DOHH2 (cell line): ENCODE results near the gene PRKAR1B.

Source experiments
- H3F3A ChIP-seq: fragments of 200-600 bp; sonication (generic), shearing (Covaris generic); 2 replicates; pipeline ENCODE4 v1.6.0; 2016; ENCODE audit warnings: antibody characterized with exemption, mild to moderate bottlenecking; ENCODE audit not compliant: control insufficient read depth, insufficient read depth
- H3K27ac ChIP-seq: fragments of 200-600 bp; sonication (generic); 2 replicates; pipeline ENCODE4 v1.5.1; 2014; ENCODE audit warnings: low read depth, mild to moderate bottlenecking, low read length, moderate library complexity
- H3K27me3 ChIP-seq: fragments of 200-600 bp; sonication (generic); 2 replicates; pipeline ENCODE4 v1.6.1; 2014; ENCODE audit warnings: mild to moderate bottlenecking, low read length, mixed read lengths; ENCODE audit not compliant: control insufficient read depth
- H3K36me3 ChIP-seq: fragments of 200-600 bp; sonication (generic); 2 replicates; pipeline ENCODE4 v1.6.1; 2014; ENCODE audit warnings: mild to moderate bottlenecking, low read length, moderate library complexity, mixed read lengths; ENCODE audit not compliant: control insufficient read depth
- H3K4me1 ChIP-seq: fragments of 200-600 bp; sonication (generic); 2 replicates; pipeline ENCODE4 v1.6.1; 2014; ENCODE audit warnings: mild to moderate bottlenecking, low read length, mixed read lengths; ENCODE audit not compliant: control insufficient read depth
- H3K4me2 ChIP-seq: fragments of 200-600 bp; sonication (generic); 2 replicates; pipeline ENCODE4 v1.6.0; 2014; ENCODE audit warnings: mild to moderate bottlenecking, low read length, moderate library complexity
- H3K4me3 ChIP-seq: fragments of 200-600 bp; sonication (generic); 2 replicates; pipeline ENCODE4 v1.5.1; 2014; ENCODE audit warnings: mild to moderate bottlenecking, low read length, mixed read lengths
- H3K79me2 ChIP-seq: fragments of 200-600 bp; sonication (generic); 2 replicates; pipeline ENCODE4 v1.6.1; 2014; ENCODE audit warnings: mild to moderate bottlenecking, low read length, mixed read lengths; ENCODE audit not compliant: control insufficient read depth
- H3K9me2 ChIP-seq: fragments of 200-600 bp; sonication (generic); replicated peaks from 2 replicates; pipeline ENCODE4 v1.6.1; 2014; ENCODE audit warnings: mild to moderate bottlenecking, low read length, mixed read lengths; ENCODE audit not compliant: control insufficient read depth
- H3K9me3 ChIP-seq: fragments of 200-600 bp; sonication (generic); 2 replicates; pipeline ENCODE4 v1.6.1; 2014; ENCODE audit warnings: antibody characterized with exemption, low read length, mixed read lengths; ENCODE audit not compliant: control insufficient read depth, insufficient read depth
- H4K20me1 ChIP-seq: fragments of 200-600 bp; sonication (generic); 2 replicates; pipeline ENCODE4 v1.6.0; 2014; ENCODE audit warnings: low read depth, mild to moderate bottlenecking, antibody characterized with exemption, low read length, moderate library complexity; ENCODE audit not compliant: control insufficient read depth, insufficient read depth
- EZH2phosphoT487 ChIP-seq: fragments of 200-600 bp; sonication (generic); IDR thresholded peaks from 2 replicates; pipeline ENCODE4 v1.6.1; 2017; ENCODE audit warnings: borderline replicate concordance, mild to moderate bottlenecking, antibody characterized with exemption, low read length, moderate library complexity, mixed read lengths
- TF ChIP-seq, protein P1 (sequence below): fragments of 200-600 bp; sonication (generic); IDR thresholded peaks from one replicate; pipeline ENCODE4 v1.5.1; 2014; ENCODE audit warnings: antibody characterized with exemption, mild to moderate bottlenecking, low read depth, low read length; ENCODE audit not compliant: poor library complexity, severe bottlenecking

Gene PRKAR1B

DNA sequence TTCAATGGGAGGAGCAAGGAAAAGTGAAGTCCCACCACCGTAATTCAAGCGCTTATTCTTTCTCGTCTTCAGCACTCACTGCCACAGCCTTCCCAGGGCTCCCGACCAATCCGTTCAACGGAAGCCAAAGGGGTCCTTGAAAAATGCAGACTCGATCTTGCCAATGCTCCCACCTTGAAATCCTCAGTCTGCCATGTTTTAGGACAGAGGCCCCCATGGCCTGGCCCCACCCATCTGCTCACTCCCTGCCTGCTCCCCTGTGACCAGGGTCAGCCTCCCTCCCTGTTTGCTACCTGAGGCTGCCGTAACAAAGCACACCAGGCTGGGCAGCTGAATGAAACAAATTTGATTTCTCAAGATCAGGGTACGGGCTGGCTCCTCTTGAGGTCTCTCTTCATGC, 3.5 kb downstream of the PRKAR1B start:
- Histone ChIP-seq H4K20me1 (no peaks in the 10 kb centered on the region), H3F3A (no peaks in the 10 kb centered on the region), H3K4me2 (no peak overlapping the region), H3K36me3 (peaks cover 54% of the 10 kb centered on the region), H3K79me2 (peaks cover 85% of the 10 kb centered on the region), H3K27me3 (no peaks in the 10 kb centered on the region), H3K9me2 (no peaks in the 10 kb centered on the region), H3K27ac (no peak overlapping the region), H3K4me3 (no peak overlapping the region), H3K9me3 (peaks cover 23% of the 10 kb centered on the region; the same call in 1 of the 2 replicates), H3K4me1 (peaks cover 23% of the 10 kb centered on the region)
- TF ChIP-seq EZH2phosphoT487: no peak
- TF ChIP-seq, protein P1, sequence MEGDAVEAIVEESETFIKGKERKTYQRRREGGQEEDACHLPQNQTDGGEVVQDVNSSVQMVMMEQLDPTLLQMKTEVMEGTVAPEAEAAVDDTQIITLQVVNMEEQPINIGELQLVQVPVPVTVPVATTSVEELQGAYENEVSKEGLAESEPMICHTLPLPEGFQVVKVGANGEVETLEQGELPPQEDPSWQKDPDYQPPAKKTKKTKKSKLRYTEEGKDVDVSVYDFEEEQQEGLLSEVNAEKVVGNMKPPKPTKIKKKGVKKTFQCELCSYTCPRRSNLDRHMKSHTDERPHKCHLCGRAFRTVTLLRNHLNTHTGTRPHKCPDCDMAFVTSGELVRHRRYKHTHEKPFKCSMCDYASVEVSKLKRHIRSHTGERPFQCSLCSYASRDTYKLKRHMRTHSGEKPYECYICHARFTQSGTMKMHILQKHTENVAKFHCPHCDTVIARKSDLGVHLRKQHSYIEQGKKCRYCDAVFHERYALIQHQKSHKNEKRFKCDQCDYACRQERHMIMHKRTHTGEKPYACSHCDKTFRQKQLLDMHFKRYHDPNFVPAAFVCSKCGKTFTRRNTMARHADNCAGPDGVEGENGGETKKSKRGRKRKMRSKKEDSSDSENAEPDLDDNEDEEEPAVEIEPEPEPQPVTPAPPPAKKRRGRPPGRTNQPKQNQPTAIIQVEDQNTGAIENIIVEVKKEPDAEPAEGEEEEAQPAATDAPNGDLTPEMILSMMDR: no peak

DNA sequence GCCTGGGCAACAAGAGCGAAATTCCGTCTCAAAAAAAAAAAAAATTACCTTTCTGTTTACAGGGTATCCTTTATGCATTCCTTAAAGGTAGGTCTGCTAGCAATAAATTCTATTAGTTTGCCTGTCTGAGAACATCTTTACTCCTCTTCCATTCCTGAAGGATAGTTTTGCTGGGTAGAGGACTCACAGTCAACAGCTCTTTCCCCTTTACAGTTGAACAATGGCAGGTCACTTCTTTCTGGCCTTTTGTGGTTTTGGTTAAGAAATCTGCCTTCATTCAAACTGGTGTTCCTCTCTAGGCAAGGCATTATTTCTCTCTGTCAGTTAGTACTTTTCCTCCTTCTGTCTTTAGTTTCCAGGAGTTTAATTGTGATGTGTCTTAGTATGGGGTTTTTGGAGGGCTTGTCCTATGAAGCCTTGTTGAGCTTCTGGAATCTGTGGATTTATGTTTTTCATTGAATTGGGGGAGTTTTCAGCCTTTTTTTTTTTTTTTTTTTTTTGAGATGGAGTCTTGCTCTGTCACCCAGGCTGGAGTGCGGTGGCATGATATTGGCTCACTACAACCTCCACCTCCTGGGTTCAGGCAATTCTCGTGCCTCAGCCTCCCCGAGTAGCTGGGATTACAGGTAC, 5.3 kb downstream of the PRKAR1B start:
- Histone ChIP-seq H3K27me3 (no peaks in the 10 kb centered on the region), H3K79me2 (peaks cover 84% of the 10 kb centered on the region), H3F3A (no peaks in the 10 kb centered on the region)

DNA sequence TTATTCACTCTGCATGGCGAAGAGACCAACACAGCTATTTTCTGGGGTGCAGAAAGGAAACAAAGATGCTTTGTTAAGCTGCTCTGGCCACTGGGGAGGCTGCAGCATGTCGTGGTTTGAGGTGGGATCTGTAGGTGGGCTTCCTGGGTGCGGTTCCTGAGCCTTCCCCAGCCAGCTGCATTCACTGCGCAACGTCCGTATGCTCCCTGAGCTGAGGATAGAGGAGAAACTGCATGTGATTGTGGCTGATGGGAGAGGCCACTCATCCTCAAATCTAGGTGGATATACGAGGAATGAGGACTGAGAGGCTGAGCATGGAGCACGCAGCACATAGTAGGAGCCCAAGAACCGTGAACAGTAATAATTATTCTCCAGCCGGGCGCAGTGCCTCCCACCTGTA, 10.4 kb downstream of the PRKAR1B start:
- Histone ChIP-seq H3K79me2 (peaks cover 70% of the 10 kb centered on the region), H3K4me3 (no peak overlapping the region), H3K27me3 (no peaks in the 10 kb centered on the region), H4K20me1 (no peaks in the 10 kb centered on the region), H3F3A (no peaks in the 10 kb centered on the region), H3K4me1 (no peaks in the 10 kb centered on the region), H3K9me2 (no peaks in the 10 kb centered on the region), H3K9me3 (no peaks in the 10 kb centered on the region), H3K36me3 (peaks cover 18% of the 10 kb centered on the region), H3K4me2 (no peak overlapping the region), H3K27ac (no peak overlapping the region)
- TF ChIP-seq, protein P1: no peak
- TF ChIP-seq EZH2phosphoT487: no peak

More for the DNA sequence above, 5.3 kb downstream of the PRKAR1B start:
- H3K4me1 ChIP-seq: peaks cover 13% of the 10 kb centered on the region
- H3K9me3 ChIP-seq: peaks cover 23% of the 10 kb centered on the region; the same call in 1 of the 2 replicates
- H3K4me3 ChIP-seq: no peak overlapping the region
- no peaks in the 10 kb centered on the region for H4K20me1 ChIP-seq
- no peak overlapping the region for H3K27ac ChIP-seq
- no peak overlapping the region for H3K4me2 ChIP-seq
- TF ChIP-seq, protein P1: no peak
- TF ChIP-seq EZH2phosphoT487: no peak
- H3K36me3 ChIP-seq: peaks cover 47% of the 10 kb centered on the region
- H3K9me2 ChIP-seq: no peaks in the 10 kb centered on the region
